ENCODE measurements around the gene CHD1L. TPM values are rescaled to one million over a fixed set of nuclear protein-coding genes. Genes with fewer than 3 reads are reported as not detected.
A peak's percentile ranks its signal among the peaks of the same experiment; 100 is the strongest.

The CHD1L gene
- total and polyA plus RNA-seq, 2 of the 13 experiments (the other 11 are each of a cell fraction or from before 2014, with no cell fraction given): 74.3 to 111 TPM

DNA sequence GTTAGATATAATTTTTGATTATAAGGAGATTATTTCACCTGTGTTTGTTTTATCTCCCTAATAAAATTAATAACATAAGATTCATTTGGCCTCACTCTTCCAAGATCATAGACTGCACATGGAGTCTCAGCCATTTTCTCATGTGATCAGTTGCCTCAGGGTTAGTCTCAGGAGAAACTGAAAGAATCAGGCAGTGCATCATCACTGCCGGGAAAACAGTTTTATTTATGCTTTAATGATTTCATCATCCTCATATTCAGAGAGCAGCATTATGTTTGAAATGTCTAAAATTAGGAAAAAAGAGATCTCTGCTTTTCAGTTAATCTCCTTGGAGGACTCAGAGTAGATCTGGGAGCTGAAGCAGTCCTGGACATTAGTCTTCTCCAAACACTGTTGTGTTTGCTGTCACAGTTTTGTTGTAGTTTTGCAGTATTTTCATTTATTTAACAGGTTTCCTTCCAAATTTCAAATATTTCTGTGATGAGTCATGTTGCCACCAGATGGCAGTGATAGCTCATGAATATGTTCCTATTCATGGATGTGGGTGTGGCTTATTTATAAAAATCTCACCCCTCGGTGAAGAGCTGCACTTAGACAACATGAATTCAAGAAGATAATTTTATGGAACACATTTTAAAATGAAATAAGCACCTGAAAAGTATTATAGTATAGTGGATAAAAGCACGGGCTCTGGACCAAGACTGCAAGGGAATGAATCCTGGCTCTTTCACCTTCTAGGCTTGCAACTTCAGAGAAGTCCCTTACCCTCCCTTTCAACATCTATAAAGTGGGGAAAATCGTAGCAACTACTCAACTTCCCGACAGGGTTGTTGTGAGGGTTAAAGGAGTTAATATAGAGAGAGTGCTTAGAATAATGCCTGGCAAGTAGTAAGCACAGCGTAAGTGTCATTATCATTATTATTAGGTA, 31.2 kb downstream of the CHD1L start (continued):
- TF ChIP-seq, protein P1, sequence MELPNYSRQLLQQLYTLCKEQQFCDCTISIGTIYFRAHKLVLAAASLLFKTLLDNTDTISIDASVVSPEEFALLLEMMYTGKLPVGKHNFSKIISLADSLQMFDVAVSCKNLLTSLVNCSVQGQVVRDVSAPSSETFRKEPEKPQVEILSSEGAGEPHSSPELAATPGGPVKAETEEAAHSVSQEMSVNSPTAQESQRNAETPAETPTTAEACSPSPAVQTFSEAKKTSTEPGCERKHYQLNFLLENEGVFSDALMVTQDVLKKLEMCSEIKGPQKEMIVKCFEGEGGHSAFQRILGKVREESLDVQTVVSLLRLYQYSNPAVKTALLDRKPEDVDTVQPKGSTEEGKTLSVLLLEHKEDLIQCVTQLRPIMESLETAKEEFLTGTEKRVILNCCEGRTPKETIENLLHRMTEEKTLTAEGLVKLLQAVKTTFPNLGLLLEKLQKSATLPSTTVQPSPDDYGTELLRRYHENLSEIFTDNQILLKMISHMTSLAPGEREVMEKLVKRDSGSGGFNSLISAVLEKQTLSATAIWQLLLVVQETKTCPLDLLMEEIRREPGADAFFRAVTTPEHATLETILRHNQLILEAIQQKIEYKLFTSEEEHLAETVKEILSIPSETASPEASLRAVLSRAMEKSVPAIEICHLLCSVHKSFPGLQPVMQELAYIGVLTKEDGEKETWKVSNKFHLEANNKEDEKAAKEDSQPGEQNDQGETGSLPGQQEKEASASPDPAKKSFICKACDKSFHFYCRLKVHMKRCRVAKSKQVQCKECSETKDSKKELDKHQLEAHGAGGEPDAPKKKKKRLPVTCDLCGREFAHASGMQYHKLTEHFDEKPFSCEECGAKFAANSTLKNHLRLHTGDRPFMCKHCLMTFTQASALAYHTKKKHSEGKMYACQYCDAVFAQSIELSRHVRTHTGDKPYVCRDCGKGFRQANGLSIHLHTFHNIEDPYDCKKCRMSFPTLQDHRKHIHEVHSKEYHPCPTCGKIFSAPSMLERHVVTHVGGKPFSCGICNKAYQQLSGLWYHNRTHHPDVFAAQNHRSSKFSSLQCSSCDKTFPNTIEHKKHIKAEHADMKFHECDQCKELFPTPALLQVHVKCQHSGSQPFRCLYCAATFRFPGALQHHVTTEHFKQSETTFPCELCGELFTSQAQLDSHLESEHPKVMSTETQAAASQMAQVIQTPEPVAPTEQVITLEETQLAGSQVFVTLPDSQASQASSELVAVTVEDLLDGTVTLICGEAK (IDR thresholded peaks at IDR 0.05): no peak
- TF ChIP-seq, protein P1 (CRISPR knock-in tag; IDR thresholded peaks at IDR 0.05): no peak
- TF ChIP-seq FOSL2 (CRISPR knock-in tag; IDR thresholded peaks at IDR 0.05): 0 out of 2 replicates have a peak, but pooled peaks have one; percentile 23
